Measurements from ENCODE around the gene ERN1. TPM values are rescaled to one million over a fixed set of nuclear protein-coding genes. Genes with fewer than 3 reads are reported as not detected.

The ERN1 gene
- total RNA-seq, 1 donor from 2014 or later = 52.6 TPM

DNA sequence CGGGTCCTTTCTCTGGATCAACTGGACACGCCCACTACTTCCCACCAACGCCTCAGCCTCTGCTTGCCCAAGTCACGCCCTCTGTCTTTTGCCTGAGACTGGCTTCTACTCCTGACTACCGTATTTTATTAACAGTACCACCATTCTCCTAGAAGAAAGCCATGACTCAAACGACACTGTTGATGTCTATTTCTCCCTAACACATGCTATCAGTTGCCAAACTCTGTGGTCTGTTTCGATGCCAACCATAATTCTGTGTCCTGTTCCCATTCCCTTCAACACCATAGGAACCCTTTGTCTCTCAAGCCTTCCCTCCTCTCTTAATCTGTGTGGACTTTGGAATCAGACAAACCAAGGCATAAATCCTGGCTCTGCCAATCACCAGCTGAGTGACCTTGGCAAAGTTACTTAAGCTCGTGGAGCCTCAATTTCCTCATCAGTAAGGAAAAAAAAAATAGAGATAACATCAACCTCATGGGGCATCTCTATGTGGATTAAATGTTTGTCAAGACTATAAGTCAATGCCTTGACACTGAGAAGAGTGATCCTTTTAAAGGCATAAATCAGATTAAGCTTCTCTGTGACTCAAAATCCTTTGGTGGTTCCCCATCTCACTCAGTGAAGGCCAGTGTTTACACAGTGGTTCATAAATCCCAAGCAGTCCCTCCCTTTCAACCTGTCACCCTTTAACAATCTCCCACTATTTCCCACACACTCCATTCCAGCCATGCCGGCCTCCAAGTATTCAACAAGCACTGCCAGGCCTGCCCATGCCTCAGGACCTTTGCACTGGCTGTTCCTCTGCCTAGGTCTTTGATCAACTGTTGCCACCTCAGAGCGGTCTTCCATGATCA lies 45.6 kb downstream of the ERN1 start:
- no peak overlapping the region for H3K4me3 ChIP-seq
- ATAC-seq (peak; percentile 70), DNase-seq (no peak)
- H3K27me3 ChIP-seq = no peaks in the 10 kb centered on the region
- H3K27ac ChIP-seq = peak overlapping the region; percentile 28
- intact Hi-C loops (cut with DNase I) = no loop called here
- peaks cover 9% of the 10 kb centered on the region for H3K36me3 ChIP-seq
- TF ChIP-seq, protein P1, sequence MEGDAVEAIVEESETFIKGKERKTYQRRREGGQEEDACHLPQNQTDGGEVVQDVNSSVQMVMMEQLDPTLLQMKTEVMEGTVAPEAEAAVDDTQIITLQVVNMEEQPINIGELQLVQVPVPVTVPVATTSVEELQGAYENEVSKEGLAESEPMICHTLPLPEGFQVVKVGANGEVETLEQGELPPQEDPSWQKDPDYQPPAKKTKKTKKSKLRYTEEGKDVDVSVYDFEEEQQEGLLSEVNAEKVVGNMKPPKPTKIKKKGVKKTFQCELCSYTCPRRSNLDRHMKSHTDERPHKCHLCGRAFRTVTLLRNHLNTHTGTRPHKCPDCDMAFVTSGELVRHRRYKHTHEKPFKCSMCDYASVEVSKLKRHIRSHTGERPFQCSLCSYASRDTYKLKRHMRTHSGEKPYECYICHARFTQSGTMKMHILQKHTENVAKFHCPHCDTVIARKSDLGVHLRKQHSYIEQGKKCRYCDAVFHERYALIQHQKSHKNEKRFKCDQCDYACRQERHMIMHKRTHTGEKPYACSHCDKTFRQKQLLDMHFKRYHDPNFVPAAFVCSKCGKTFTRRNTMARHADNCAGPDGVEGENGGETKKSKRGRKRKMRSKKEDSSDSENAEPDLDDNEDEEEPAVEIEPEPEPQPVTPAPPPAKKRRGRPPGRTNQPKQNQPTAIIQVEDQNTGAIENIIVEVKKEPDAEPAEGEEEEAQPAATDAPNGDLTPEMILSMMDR (IDR thresholded peaks at IDR 0.05) = no peak
- H3K4me1 ChIP-seq = peaks cover 61% of the 10 kb centered on the region
- H3K9me3 ChIP-seq = no peaks in the 10 kb centered on the region

DNA sequence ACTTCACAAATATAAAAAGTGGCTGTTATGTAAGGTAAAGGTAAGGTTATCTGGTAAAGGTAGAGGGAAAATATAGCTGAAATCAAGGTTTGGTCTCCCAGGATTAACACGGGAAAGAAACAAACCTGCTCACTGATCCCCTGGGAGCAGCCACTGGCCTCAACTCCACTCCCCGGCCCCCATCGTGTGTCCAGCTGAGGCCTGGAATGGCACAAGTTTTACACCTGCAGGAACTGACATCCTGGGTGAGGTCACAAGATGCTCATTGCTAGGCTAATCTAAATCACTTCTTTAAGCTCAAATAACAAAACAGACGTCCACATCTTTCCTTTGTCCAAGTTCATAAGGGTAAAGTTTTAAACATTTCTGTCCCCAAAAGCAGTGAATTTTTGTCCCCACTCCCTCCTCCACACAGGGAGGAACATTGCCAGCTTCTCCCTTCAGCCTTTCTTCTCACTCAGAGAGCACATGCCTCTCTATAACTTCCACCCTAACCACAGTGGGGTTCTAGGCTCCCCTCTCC lies 46.3 kb downstream of the ERN1 start:
- ATAC-seq = no peak
- Histone ChIP-seq H3K4me1 (peaks cover 61% of the 10 kb centered on the region), H3K27me3 (no peaks in the 10 kb centered on the region), H3K27ac (peak overlapping the region; percentile 27), H3K9me3 (no peaks in the 10 kb centered on the region), H3K36me3 (peaks cover 15% of the 10 kb centered on the region), H3K4me3 (no peak overlapping the region)
- DNase-seq = no peak
- intact Hi-C loops (cut with DNase I) = no loop called here
- TF ChIP-seq, protein P1 (IDR thresholded peaks at IDR 0.05) = no peak

DNA sequence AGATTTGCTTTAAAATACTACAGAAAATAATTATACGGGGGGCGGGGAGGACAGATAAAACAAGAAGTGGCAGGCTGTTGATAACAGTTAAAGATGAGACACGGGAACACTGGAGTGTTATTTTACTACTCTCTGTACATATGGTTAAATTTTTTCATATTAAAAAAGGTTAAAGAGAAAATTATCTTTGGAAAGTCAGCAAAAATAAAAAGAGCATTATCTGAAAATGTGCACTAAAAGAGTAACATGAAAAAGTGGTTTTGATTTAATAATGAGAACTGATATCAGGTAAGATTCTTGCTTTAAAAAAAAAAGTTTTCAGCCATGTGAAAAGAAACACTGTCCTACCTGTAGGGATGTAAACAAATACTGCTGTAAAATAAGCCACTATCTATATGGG lies 46.9 kb downstream of the ERN1 start:
- Histone ChIP-seq H3K36me3 (peaks cover 19% of the 10 kb centered on the region), H3K27me3 (no peaks in the 10 kb centered on the region), H3K27ac (peak overlapping the region; percentile 48), H3K4me3 (no peak overlapping the region), H3K9me3 (no peaks in the 10 kb centered on the region), H3K4me1 (peaks cover 59% of the 10 kb centered on the region)
- TF ChIP-seq, protein P1 (IDR thresholded peaks at IDR 0.05) = no peak
- no peak for ATAC-seq
- no peak for DNase-seq
- intact Hi-C loops (cut with DNase I) = no loop called here

DNA sequence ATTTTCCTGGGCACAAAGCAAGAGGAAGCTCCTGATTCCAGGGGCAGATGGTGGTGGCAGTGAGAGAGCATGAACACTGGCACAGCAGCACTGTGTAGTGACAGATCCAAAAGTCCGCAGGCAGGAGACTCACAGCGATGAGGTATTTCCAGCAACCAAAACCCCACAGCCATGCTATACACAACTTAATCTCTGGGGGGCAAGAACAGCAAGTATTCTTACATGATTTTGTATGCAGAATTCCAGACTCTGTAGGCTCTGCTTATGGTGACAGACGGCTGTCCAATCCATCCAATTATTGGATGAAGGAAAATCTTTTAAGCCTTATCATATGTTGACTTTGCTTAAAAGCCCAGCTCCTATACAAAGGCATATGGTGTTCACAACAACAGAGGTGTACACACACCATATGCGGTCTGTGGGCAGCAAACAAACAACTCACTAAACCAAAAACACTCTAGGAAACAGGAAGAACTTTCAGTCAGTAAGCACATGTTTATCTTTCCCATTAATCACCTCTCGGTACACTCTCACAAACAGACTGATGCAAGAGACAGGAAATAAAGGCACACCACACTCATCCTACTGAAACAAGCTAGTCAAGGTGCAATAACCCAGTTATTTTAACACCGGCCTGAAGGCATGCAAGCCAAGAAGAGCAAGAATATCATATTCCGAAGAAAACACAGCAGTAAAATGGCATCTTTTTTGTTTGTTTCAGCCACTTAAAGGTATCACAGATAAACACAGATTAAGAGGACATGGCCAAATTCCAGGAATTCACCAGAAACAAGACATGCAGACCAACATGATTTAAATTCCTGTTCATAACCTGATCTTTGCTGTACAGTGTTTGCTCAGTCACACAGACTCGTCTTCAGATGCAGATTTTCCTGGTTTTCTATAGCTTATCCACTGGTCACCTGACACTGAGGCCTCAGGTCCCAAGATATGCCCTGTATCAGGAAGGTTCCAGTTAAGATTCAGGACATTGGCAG lies 47.8 kb downstream of the ERN1 start:
- no peak overlapping the region for H3K4me3 ChIP-seq
- TF ChIP-seq, protein P1 (IDR thresholded peaks at IDR 0.05) = peak; percentile 4
- no peaks in the 10 kb centered on the region for H3K9me3 ChIP-seq
- intact Hi-C loops (cut with DNase I) = no loop called here
- ATAC-seq (peak; percentile 75), DNase-seq (no peak)
- H3K27ac ChIP-seq = peak overlapping the region; percentile 48
- peaks cover 51% of the 10 kb centered on the region for H3K4me1 ChIP-seq
- peaks cover 19% of the 10 kb centered on the region for H3K36me3 ChIP-seq
- no peaks in the 10 kb centered on the region for H3K27me3 ChIP-seq

DNA sequence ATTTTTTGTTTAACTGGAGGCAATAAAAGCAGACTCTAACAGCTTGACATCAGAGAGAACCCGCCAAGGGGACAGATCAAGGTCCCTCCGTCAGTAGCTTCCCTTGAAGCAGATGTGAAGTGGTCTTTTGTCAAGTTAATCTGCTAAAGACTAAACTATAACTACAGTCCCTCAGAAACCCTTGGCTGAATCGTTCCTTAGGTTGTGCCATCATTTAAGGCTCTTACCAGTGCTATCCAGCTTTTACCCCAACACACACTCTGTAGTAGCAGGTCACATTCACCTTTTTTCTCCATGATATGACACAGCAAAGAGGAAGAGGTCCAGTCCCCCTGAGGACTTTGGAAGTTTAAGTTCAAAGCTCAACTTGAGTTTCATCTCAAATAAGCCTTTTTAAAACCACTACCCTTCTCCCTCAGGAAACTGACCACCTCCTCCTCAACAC lies 49.7 kb downstream of the ERN1 start:
- no peak overlapping the region for H3K27ac ChIP-seq
- H3K4me1 ChIP-seq = peaks cover 60% of the 10 kb centered on the region
- H3K36me3 ChIP-seq = peaks cover 19% of the 10 kb centered on the region
- H3K9me3 ChIP-seq = no peaks in the 10 kb centered on the region
- ATAC-seq = no peak
- intact Hi-C loops (cut with DNase I) = no loop called here
- TF ChIP-seq, protein P1 (IDR thresholded peaks at IDR 0.05) = no peak
- no peaks in the 10 kb centered on the region for H3K27me3 ChIP-seq
- H3K4me3 ChIP-seq = no peak overlapping the region
- no peak for DNase-seq

Measured in upper lobe of right lung (tissue), 1 donor.